Urinary bladder (tissue), 4 donors: ENCODE data around the gene LZTR1. TPM values are rescaled to one million over a fixed set of nuclear protein-coding genes. Genes with fewer than 3 reads are reported as not detected.

ENCODE experiments used
- DNase-seq: peaks from one replicate; pipeline ENCODE4 v3.0.0-alpha.2; 2015; ENCODE audit errors: extremely low spot score
- H3K27ac ChIP-seq: one replicate; pipeline ENCODE4 v1.5.1; 2013; ENCODE audit warnings: low read depth, mild to moderate bottlenecking, moderate library complexity
- H3K36me3 ChIP-seq: one replicate; pipeline ENCODE4 v1.6.1; 2013; ENCODE audit warnings: mild to moderate bottlenecking, moderate library complexity; ENCODE audit not compliant: insufficient read depth
- H3K4me1 ChIP-seq: one replicate; pipeline ENCODE4 v1.6.1; 2013; ENCODE audit warnings: mild to moderate bottlenecking, moderate library complexity; ENCODE audit not compliant: insufficient read depth
- H3K4me3 ChIP-seq: one replicate; pipeline ENCODE4 v1.5.1; 2013; ENCODE audit warnings: low read depth, low read length
- WGBS: extraction: QIAGEN DNeasy Blood & Tissue Kit; methylation state at CpG from one replicate; pipeline ENCODE4 v1.1.7; 2013; 5-methylcytosine and 5-hydroxymethylcytosine counted together
- polyA plus RNA-seq: library from polyadenylated mRNA; stranded (reverse); fragments of 200-250 nt; gene quantifications from one replicate; pipeline ENCODE4 v1.2.3, GENCODE V29; 2013
- total RNA-seq: library from RNA; depleted of rRNA; stranded (reverse); fragments of >200 nt; gene quantifications from one replicate; pipeline ENCODE4 v1.2.3, GENCODE V29; 2014
- donor health status: healthy with polysubstance abuse.
- donor health status: healthy.

The LZTR1 gene
- total and polyA plus RNA-seq, 2 donors = 42.8 to 48.1 TPM

DNA sequence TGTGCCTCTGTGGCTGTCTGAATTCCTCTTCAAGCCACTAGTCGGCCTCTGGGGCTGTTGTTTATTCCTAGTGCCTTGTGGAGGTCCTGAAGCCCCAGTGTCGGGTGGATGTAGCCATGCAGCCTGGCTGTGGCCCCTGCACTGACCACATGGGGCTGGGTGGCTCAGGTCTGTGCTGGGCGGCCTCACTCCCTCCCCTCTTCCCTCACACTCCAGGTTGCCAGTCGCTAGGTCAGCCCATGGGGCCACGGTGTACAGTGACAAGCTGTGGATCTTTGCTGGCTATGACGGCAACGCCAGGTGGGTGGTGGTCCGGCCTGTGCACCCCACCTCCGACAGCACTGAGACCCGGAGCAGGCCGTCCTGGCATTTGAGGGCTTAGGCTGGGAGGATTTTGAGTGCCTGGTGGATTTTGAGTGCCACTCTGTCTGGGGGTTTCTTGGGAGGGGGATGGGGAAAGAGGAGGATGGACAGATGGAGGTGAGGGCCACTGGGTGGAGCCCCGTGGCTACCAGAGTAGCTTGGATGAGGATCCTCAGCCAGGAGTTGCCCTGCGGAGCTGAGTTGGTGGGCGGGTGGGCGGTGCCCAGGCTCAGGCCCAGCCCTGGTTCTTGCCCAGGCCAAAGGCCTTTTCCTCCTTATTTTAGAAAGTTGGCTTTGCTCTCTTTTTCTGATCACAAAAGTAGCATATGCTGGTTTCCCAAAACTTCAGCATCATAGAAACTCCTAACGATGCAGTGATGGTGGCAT lies 6.7 kb downstream of the LZTR1 start:
- DNase-seq = no peak
- no peak overlapping the region for H3K4me3 ChIP-seq
- WGBS = 87% methylated on average over 16 of the region's 16 CpGs
- no peaks in the 10 kb centered on the region for H3K4me1 ChIP-seq
- H3K36me3 ChIP-seq = no peaks in the 10 kb centered on the region
- no peak overlapping the region for H3K27ac ChIP-seq

- Histone ChIP-seq H3K4me3 (no peak overlapping the region), H3K27ac (no peak overlapping the region), H3K4me1 (no peaks in the 10 kb centered on the region), H3K36me3 (no peaks in the 10 kb centered on the region)
- no peak for DNase-seq
- 66% methylated on average over 17 of the region's 17 CpGs for WGBS
These were observed 7.4 kb downstream of the LZTR1 start for GRCh38 chr22:20989323-20990138.

- no peak overlapping the region for H3K27ac ChIP-seq
- WGBS = 78% methylated on average over 21 of the region's 21 CpGs
- DNase-seq = no peak
These were observed 8.4 kb downstream of the LZTR1 start for GRCh38 chr22:20990184-20991180.

GRCh38 chr22:20991252-20992055 lies 9.4 kb downstream of the LZTR1 start:
- no peaks in the 10 kb centered on the region for H3K36me3 ChIP-seq
- H3K4me3 ChIP-seq = no peak overlapping the region
- WGBS = 93% methylated on average over 24 of the region's 24 CpGs
- no peaks in the 10 kb centered on the region for H3K4me1 ChIP-seq
- no peak overlapping the region for H3K27ac ChIP-seq
- no peak for DNase-seq

More at GRCh38 chr22:20990184-20991180, 8.4 kb downstream of the LZTR1 start:
- Histone ChIP-seq H3K4me3 (no peak overlapping the region), H3K4me1 (no peaks in the 10 kb centered on the region), H3K36me3 (no peaks in the 10 kb centered on the region)

GRCh38 chr22:20992056-20992442 lies 10.0 kb downstream of the LZTR1 start:
- H3K36me3 ChIP-seq = no peaks in the 10 kb centered on the region
- no peak overlapping the region for H3K4me3 ChIP-seq
- WGBS = 89% methylated on average over 7 of the region's 7 CpGs
- DNase-seq = no peak
- no peak overlapping the region for H3K27ac ChIP-seq
- no peaks in the 10 kb centered on the region for H3K4me1 ChIP-seq

- Histone ChIP-seq H3K4me1 (no peaks in the 10 kb centered on the region), H3K4me3 (no peak overlapping the region), H3K27ac (no peak overlapping the region), H3K36me3 (no peaks in the 10 kb centered on the region)
- WGBS = 89% methylated on average over 21 of the region's 21 CpGs
- no peak for DNase-seq
These were observed 10.6 kb downstream of the LZTR1 start for GRCh38 chr22:20992456-20993303.

DNA sequence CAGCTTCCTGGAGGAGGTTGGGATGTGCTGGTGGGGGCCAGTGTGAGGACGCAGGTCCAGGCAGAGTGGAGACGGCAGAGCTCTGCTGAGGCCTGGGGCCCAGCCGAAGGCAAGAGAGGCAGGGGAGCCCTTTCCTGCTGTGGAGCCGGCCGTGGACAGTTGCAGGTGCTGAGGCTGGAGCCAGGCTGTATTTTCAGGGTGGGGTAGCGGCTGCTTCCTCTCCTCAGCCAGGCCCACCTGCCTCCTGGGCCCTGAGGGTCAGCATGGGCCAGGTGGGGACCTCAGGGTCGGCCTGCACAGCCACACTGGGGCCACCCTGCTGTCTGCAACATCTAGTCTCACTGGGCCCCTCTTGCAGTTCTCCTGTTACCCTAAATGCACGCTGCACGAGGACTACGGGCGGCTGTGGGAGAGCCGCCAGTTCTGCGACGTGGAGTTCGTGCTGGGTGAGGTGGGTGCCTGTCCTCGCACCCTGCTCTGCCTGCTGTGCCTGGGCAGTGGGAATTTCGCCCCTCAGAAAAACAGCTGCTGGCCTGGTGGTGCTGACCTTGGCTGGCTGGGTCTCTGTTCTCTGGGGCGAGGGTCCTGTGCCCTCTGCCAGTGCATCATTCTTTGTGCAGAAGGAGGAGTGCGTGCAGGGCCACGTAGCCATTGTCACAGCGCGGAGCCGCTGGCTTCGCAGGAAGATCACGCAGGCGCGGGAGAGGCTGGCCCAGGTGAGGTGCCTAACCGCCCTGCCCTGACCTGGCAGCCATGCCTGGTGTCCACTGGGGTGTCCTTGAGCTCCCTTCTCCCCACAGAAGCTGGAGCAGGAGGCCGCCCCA lies 11.4 kb downstream of the LZTR1 start:
- H3K36me3 ChIP-seq = no peaks in the 10 kb centered on the region
- no peak overlapping the region for H3K27ac ChIP-seq
- H3K4me1 ChIP-seq = no peaks in the 10 kb centered on the region
- no peak for DNase-seq
- H3K4me3 ChIP-seq = no peak overlapping the region
- 95% methylated on average over 29 of the region's 29 CpGs for WGBS

- 91% methylated on average over 30 of the region's 30 CpGs for WGBS
- no peak for DNase-seq
- H3K4me1 ChIP-seq = no peaks in the 10 kb centered on the region
- no peaks in the 10 kb centered on the region for H3K36me3 ChIP-seq
- no peak overlapping the region for H3K27ac ChIP-seq
- H3K4me3 ChIP-seq = no peak overlapping the region
These were observed 12.2 kb downstream of the LZTR1 start for GRCh38 chr22:20994128-20994901.

DNA sequence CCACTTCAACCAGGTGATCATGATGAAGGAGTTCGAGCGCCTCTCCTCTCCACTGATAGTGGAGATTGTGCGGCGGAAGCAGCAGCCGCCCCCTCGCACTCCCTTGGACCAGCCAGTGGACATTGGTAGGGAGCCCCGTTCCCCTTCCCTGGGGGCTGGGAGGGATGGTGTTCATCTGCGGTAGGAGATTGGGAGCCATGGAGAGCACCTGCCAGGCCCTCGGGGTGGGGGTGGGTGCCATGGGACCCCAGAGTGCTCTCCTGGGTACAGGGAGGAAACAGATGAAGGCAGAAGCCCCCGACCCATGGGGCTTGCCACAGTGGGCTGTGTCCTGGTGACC lies 12.8 kb downstream of the LZTR1 start:
- WGBS = 93% methylated on average over 10 of the region's 10 CpGs
- Histone ChIP-seq H3K27ac (no peak overlapping the region), H3K4me1 (no peaks in the 10 kb centered on the region), H3K4me3 (no peak overlapping the region), H3K36me3 (no peaks in the 10 kb centered on the region)
- no peak for DNase-seq

DNA sequence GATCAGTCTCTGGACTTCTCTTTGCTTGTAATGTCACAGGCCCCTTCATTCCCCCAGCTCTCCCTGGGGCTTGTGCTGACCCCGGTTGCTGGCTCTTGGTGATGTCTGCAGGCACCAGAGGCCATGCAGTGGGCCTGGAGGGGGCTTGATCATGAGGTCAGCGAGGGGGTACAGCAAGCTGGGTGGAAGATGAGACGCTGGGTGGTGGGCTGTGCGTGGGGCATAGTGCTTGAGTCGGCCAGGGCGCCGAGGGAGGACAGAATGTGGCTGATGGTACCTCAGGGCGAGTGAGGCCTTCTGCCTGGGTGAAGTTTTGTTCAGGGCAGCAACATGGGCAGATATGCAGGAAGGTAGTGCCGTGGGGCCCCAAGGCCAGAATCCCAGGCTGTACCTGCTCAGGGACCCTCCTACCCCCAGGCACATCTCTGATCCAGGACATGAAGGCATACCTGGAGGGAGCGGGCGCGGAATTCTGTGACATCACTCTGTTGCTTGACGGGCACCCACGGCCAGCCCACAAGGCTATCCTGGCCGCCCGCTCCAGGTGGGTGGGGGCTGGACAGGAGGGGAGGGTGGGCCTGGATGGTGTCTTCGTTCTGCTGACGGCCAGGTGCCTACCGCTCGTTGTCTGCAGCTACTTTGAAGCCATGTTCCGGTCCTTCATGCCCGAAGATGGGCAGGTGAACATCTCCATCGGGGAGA lies 13.4 kb downstream of the LZTR1 start:
- Histone ChIP-seq H3K36me3 (no peaks in the 10 kb centered on the region), H3K4me1 (no peaks in the 10 kb centered on the region), H3K4me3 (no peak overlapping the region), H3K27ac (no peak overlapping the region)
- no peak for DNase-seq
- WGBS = 90% methylated on average over 23 of the region's 23 CpGs

DNA sequence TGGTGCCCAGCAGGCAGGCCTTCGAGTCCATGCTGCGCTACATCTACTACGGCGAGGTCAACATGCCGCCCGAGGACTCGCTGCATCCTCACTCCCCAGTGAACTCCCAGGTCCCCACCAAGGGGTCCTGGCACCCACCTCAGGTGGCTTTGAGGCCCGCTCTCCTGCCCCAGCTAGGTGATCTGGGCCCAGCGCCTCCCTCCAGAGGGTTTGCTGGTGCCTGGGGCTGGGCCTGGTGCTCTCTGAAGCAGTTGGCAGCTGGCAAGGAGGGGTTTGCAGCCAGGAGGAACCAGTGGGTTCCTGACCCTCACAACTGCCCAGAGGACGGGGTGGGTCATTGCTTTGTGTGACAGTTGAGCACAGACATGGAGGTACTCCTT lies 13.9 kb downstream of the LZTR1 start:
- Histone ChIP-seq H3K27ac (no peak overlapping the region), H3K4me3 (no peak overlapping the region), H3K36me3 (no peaks in the 10 kb centered on the region), H3K4me1 (no peaks in the 10 kb centered on the region)
- WGBS = 95% methylated on average over 10 of the region's 10 CpGs
- DNase-seq = no peak
